HL-60 (cell line): ENCODE data around the gene OR13F1.

Source experiments
- CTCF ChIP-seq: IDR thresholded peaks from one replicate; pipeline ENCODE4 v1.5.1; 2011; ENCODE audit warnings: low read length, control low read depth, inconsistent platforms; ENCODE audit not compliant: insufficient read depth
- GABPA ChIP-seq: IDR thresholded peaks from 2 replicates; pipeline ENCODE4 v1.6.1; 2012; ENCODE audit warnings: low read depth
- POLR2AphosphoS5 ChIP-seq: IDR thresholded peaks from 2 replicates; pipeline ENCODE4 v1.6.1; 2012; ENCODE audit warnings: low read depth
- REST ChIP-seq: IDR thresholded peaks from 2 replicates; pipeline ENCODE4 v1.6.1; 2012; ENCODE audit warnings: low read depth; ENCODE audit not compliant: insufficient replicate concordance
- SPI1 ChIP-seq: IDR thresholded peaks from 2 replicates; pipeline ENCODE4 v1.6.1; 2012; ENCODE audit warnings: low read depth, mild to moderate bottlenecking, borderline replicate concordance

- TF ChIP-seq CTCF (no peak), POLR2AphosphoS5 (no peak), GABPA (no peak), REST (no peak), SPI1 (no peak)
Observed at GRCh38 chr9:104456831-104457230, 47.2 kb upstream of the OR13F1 start.
